CD4-positive, alpha-beta T cell treated with Interleukin-17A for 1 hour (primary cell): Measurements from ENCODE around the gene ZNF441.
"Not testable (repeated sequence)": the region's sequence is repeated elsewhere in the genome, so short reads cannot be mapped to it uniquely, and the experiment has no call there.

ENCODE experiments used
- DNase-seq: peaks from one replicate; pipeline ENCODE4 v3.0.0-alpha.2; 2020

The ZNF441 gene

GRCh38 chr19:11781295-11782057 is 14.7 kb downstream of the ZNF441 start:
- no peak for DNase-seq

- DNase-seq = no peak
These were observed 17.0 kb downstream of the ZNF441 start for GRCh38 chr19:11783767-11784166.

GRCh38 chr19:11784356-11784755 is 17.6 kb downstream of the ZNF441 start:
- no peak for DNase-seq

GRCh38 chr19:11787536-11787935 is 20.7 kb downstream of the ZNF441 start:
- DNase-seq = no peak

GRCh38 chr19:11792942-11793341 is 26.1 kb downstream of the ZNF441 start:
- no peak for DNase-seq

- DNase-seq = peak; percentile 88
These were observed 30.7 kb downstream of the ZNF441 start for GRCh38 chr19:11797491-11797890.

GRCh38 chr19:11798391-11799330 is 31.9 kb downstream of the ZNF441 start, which contains the start of gene ZNF491:
Gene ZNF491, plus strand, starts transcription at chr19:11798523. Its CDS starts 7,431 bp downstream, at chr19:11805954.
- peak; percentile 86 for DNase-seq

- DNase-seq = no peak
These were observed 39.7 kb downstream of the ZNF441 start for GRCh38 chr19:11806354-11807098.

- DNase-seq = no peak
These were observed 40.2 kb downstream of the ZNF441 start for GRCh38 chr19:11807099-11807380.

GRCh38 chr19:11813703-11814028 is 46.9 kb downstream of the ZNF441 start:
- no peak for DNase-seq

- DNase-seq = peak; percentile 85
These were observed 47.4 kb downstream of the ZNF441 start, which contains the start of gene ZNF440 for GRCh38 chr19:11814029-11814699. Gene ZNF440, plus strand, starts transcription at chr19:11814273. Its CDS starts 175 bp downstream, at chr19:11814448.

- no peak for DNase-seq
These were observed 47.9 kb downstream of the ZNF441 start for GRCh38 chr19:11814700-11815035.

GRCh38 chr19:11821474-11822109 is 54.8 kb downstream of the ZNF441 start:
- no peak for DNase-seq

GRCh38 chr19:11828957-11829876 is 62.4 kb downstream of the ZNF441 start:
- not testable (repeated sequence) for DNase-seq

- DNase-seq = no peak
These were observed 65.6 kb downstream of the ZNF441 start for GRCh38 chr19:11832253-11832912.

GRCh38 chr19:11833541-11833940 is 66.7 kb downstream of the ZNF441 start:
- DNase-seq = no peak
